ENCODE measurements around the gene SDCBP2. TPM values are rescaled to one million over a fixed set of nuclear protein-coding genes. Genes with fewer than 3 reads are reported as not detected.

The SDCBP2 gene
- total and polyA plus RNA-seq, 2 of the 13 experiments (the other 11 are each of a cell fraction or from before 2014, with no cell fraction given), result 1.2 to 2.4 TPM

- TF ChIP-seq, protein P1, sequence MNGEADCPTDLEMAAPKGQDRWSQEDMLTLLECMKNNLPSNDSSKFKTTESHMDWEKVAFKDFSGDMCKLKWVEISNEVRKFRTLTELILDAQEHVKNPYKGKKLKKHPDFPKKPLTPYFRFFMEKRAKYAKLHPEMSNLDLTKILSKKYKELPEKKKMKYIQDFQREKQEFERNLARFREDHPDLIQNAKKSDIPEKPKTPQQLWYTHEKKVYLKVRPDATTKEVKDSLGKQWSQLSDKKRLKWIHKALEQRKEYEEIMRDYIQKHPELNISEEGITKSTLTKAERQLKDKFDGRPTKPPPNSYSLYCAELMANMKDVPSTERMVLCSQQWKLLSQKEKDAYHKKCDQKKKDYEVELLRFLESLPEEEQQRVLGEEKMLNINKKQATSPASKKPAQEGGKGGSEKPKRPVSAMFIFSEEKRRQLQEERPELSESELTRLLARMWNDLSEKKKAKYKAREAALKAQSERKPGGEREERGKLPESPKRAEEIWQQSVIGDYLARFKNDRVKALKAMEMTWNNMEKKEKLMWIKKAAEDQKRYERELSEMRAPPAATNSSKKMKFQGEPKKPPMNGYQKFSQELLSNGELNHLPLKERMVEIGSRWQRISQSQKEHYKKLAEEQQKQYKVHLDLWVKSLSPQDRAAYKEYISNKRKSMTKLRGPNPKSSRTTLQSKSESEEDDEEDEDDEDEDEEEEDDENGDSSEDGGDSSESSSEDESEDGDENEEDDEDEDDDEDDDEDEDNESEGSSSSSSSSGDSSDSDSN (CRISPR knock-in tag; IDR thresholded peaks at IDR 0.05), result no peak
- TF ChIP-seq ZNF713 (CRISPR knock-in tag; IDR thresholded peaks at IDR 0.05), result peak; percentile 74; the same call in 1 of the 2 replicates
- peak; percentile 86 for TF ChIP-seq ZMAT3 (CRISPR knock-in tag; conservative IDR thresholded peaks at IDR 0.05)
- TF ChIP-seq ZNF205 (CRISPR knock-in tag; IDR thresholded peaks at IDR 0.05), result peak; percentile 87
- no peak for TF ChIP-seq ZBTB40 (IDR thresholded peaks at IDR 0.05)
- peak; percentile 36; the same call in 1 of the 2 replicates for TF ChIP-seq ZBTB40 (CRISPR knock-in tag; IDR thresholded peaks at IDR 0.05)
- peak; percentile 100 for TF ChIP-seq CREB1 (IDR thresholded peaks at IDR 0.05)
- TF ChIP-seq CREB1 (CRISPR knock-in tag; IDR thresholded peaks at IDR 0.05), result peak; percentile 94
- TF ChIP-seq FOXC1 (CRISPR knock-in tag; IDR thresholded peaks at IDR 0.05; ENCODE audit: borderline replicate concordance), result no peak; the same call in 1 of the 2 replicates
- TF ChIP-seq JARID2 (CRISPR knock-in tag; IDR thresholded peaks at IDR 0.05; ENCODE audit: insufficient replicate concordance), result peak; percentile 80
- no peak; the same call in 1 of the 2 replicates for TF ChIP-seq ZNF83 (CRISPR knock-in tag; IDR thresholded peaks at IDR 0.05; ENCODE audit: borderline replicate concordance)
- TF ChIP-seq ZEB1 (IDR thresholded peaks at IDR 0.05; ENCODE audit: insufficient replicate concordance, low read depth), result peak; percentile 17
- TF ChIP-seq, protein P2, sequence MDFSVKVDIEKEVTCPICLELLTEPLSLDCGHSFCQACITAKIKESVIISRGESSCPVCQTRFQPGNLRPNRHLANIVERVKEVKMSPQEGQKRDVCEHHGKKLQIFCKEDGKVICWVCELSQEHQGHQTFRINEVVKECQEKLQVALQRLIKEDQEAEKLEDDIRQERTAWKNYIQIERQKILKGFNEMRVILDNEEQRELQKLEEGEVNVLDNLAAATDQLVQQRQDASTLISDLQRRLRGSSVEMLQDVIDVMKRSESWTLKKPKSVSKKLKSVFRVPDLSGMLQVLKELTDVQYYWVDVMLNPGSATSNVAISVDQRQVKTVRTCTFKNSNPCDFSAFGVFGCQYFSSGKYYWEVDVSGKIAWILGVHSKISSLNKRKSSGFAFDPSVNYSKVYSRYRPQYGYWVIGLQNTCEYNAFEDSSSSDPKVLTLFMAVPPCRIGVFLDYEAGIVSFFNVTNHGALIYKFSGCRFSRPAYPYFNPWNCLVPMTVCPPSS (IDR thresholded peaks at IDR 0.05), result no peak
- TF ChIP-seq RBFOX2 (IDR thresholded peaks at IDR 0.05; ENCODE audit: low read depth, low read length), result peak; percentile 99
- TF ChIP-seq CENPT (CRISPR knock-in tag; IDR thresholded peaks at IDR 0.05; ENCODE audit: low read depth), result no peak
- peak; percentile 99 for TF ChIP-seq ZNF136 (CRISPR knock-in tag; IDR thresholded peaks at IDR 0.05; ENCODE audit: low read depth)
These were observed 3.5 kb downstream of the SDCBP2 start (continued) for GRCh38 chr20:1325173-1326030.
